Activated CD4-positive, CD25-positive, alpha-beta regulatory T cell treated with anti-CD3 and anti-CD28 coated beads, Interleukin-2, amount 50 U/mL, for 72 hours (primary cell): Measurements from ENCODE around the gene MTURN.

Experiments
- DNase-seq: peaks from one replicate; pipeline ENCODE4 v3.0.0; 2021

The MTURN gene

GRCh38 chr7:30136743-30137485 lies 2.1 kb downstream of the MTURN start:
- no peak for DNase-seq

- no peak for DNase-seq
Measured at GRCh38 chr7:30139836-30140384, 5.1 kb downstream of the MTURN start.

- DNase-seq, result no peak
Measured at GRCh38 chr7:30140456-30140855, 5.7 kb downstream of the MTURN start.

GRCh38 chr7:30142710-30143109 lies 7.9 kb downstream of the MTURN start:
- DNase-seq, result no peak

- no peak for DNase-seq
Measured at GRCh38 chr7:30143748-30144251, 9.0 kb downstream of the MTURN start.

- DNase-seq, result no peak
Measured at GRCh38 chr7:30144657-30145306, 10.0 kb downstream of the MTURN start.

GRCh38 chr7:30145426-30145970 lies 10.7 kb downstream of the MTURN start:
- no peak for DNase-seq

- DNase-seq, result no peak
Measured at GRCh38 chr7:30146127-30146612, 11.4 kb downstream of the MTURN start.

GRCh38 chr7:30147223-30147622 lies 12.4 kb downstream of the MTURN start:
- no peak for DNase-seq

- no peak for DNase-seq
Measured at GRCh38 chr7:30147785-30148184, 13.0 kb downstream of the MTURN start.

- no peak for DNase-seq
Measured at GRCh38 chr7:30148426-30148825, 13.6 kb downstream of the MTURN start.

- no peak for DNase-seq
Measured at GRCh38 chr7:30148951-30149459, 14.2 kb downstream of the MTURN start.

GRCh38 chr7:30149640-30150272 lies 15.0 kb downstream of the MTURN start:
- DNase-seq, result no peak

- no peak for DNase-seq
Measured at GRCh38 chr7:30150711-30151110, 15.9 kb downstream of the MTURN start.

- no peak for DNase-seq
Measured at GRCh38 chr7:30154111-30154587, 19.4 kb downstream of the MTURN start.

- DNase-seq, result no peak
Measured at GRCh38 chr7:30155481-30155880, 20.7 kb downstream of the MTURN start.

- no peak for DNase-seq
Measured at GRCh38 chr7:30157204-30157603, 22.4 kb downstream of the MTURN start.

- no peak for DNase-seq
Measured at GRCh38 chr7:30159163-30159562, 24.4 kb downstream of the MTURN start.

- no peak for DNase-seq
Measured at GRCh38 chr7:30159698-30160143, 24.9 kb downstream of the MTURN start.

GRCh38 chr7:30160329-30160728 lies 25.5 kb downstream of the MTURN start:
- no peak for DNase-seq

GRCh38 chr7:30162133-30162532 lies 27.3 kb downstream of the MTURN start:
- no peak for DNase-seq

GRCh38 chr7:30162622-30163124 lies 27.9 kb downstream of the MTURN start:
- DNase-seq, result no peak
